GM23338 (cell line): ENCODE results near the gene OCIAD1. TPM values are rescaled to one million over a fixed set of nuclear protein-coding genes. Genes with fewer than 3 reads are reported as not detected.

Experiments used
- ATAC-seq: fragments of 200-7000 bp; cut with Tn5 transposase; 3 replicates; pipeline ENCODE4 v1.9.1; 2020
- DNase-seq: peaks from one replicate; pipeline ENCODE4 v3.0.0-alpha.2; 2015; ENCODE audit warnings: low spot score
- H2AFZ ChIP-seq: fragments of 200-600 bp; sonication (generic); 2 replicates; pipeline ENCODE4 v1.8.0; 2016; ENCODE audit warnings: antibody characterized with exemption, mild to moderate bottlenecking, moderate library complexity
- H3F3A ChIP-seq: fragments of 200-600 bp; sonication (generic); replicated peaks from 2 replicates; pipeline ENCODE4 v1.8.0; 2017; ENCODE audit warnings: antibody characterized with exemption, mixed run types, low read depth
- H3K27ac ChIP-seq: fragments of 200-600 bp; sonication (generic); 2 replicates; pipeline ENCODE4 v1.6.1; 2016; ENCODE audit warnings: low read depth
- H3K27me3 ChIP-seq: fragments of 200-600 bp; sonication (generic); 2 replicates; pipeline ENCODE4 v1.8.0; 2016; ENCODE audit warnings: mild to moderate bottlenecking, mixed run types, moderate library complexity; ENCODE audit not compliant: insufficient read depth
- H3K36me3 ChIP-seq: fragments of 200-600 bp; sonication (generic); 2 replicates; pipeline ENCODE4 v1.8.0; 2016; ENCODE audit warnings: mild to moderate bottlenecking; ENCODE audit not compliant: insufficient read depth
- H3K4me1 ChIP-seq: fragments of 200-600 bp; sonication (generic); 2 replicates; pipeline ENCODE4 v1.8.0; 2016; ENCODE audit warnings: mild to moderate bottlenecking, moderate library complexity; ENCODE audit not compliant: insufficient read depth
- H3K4me2 ChIP-seq: fragments of 200-600 bp; sonication (generic); 2 replicates; pipeline ENCODE4 v1.7.1; 2017; ENCODE audit warnings: mixed run types
- H3K4me3 ChIP-seq: fragments of 200-600 bp; sonication (generic); 2 replicates; pipeline ENCODE4 v1.6.1; 2016; ENCODE audit warnings: mixed run types
- H3K79me2 ChIP-seq: fragments of 200-600 bp; sonication (generic); replicated peaks from 2 replicates; pipeline ENCODE4 v1.8.0; 2017; ENCODE audit warnings: mild to moderate bottlenecking; ENCODE audit not compliant: insufficient read depth
- H3K9me2 ChIP-seq: fragments of 200-600 bp; sonication (generic); 2 replicates; pipeline ENCODE4 v1.8.0; 2017; ENCODE audit not compliant: insufficient read depth
- H4K20me1 ChIP-seq: fragments of 200-600 bp; sonication (generic); replicated peaks from 2 replicates; pipeline ENCODE4 v1.8.0; 2017; ENCODE audit warnings: mild to moderate bottlenecking; ENCODE audit not compliant: insufficient read depth
- H3K27ac Mint-ChIP-seq: 2 replicates; pipeline ENCODE4 v1.8.0; 2020; ENCODE audit warnings: inconsistent platforms, mild to moderate bottlenecking, moderate library complexity, mixed read lengths
- H3K27me3 Mint-ChIP-seq: 3 replicates; pipeline ENCODE4 v1.8.0; 2022; ENCODE audit warnings: low read depth, mild to moderate bottlenecking, moderate library complexity, mixed read lengths, inconsistent platforms; ENCODE audit not compliant: insufficient read depth, poor library complexity
- H3K36me3 Mint-ChIP-seq: 3 replicates; pipeline ENCODE4 v1.8.0; 2021; ENCODE audit warnings: low read depth, mild to moderate bottlenecking, inconsistent platforms, moderate library complexity, mixed read lengths
- H3K4me1 Mint-ChIP-seq: 3 replicates; pipeline ENCODE4 v1.8.0; 2020; ENCODE audit warnings: mild to moderate bottlenecking, inconsistent platforms, mixed read lengths
- H3K4me3 Mint-ChIP-seq: 3 replicates; pipeline ENCODE4 v1.8.0; 2021; ENCODE audit warnings: moderate library complexity, mild to moderate bottlenecking, inconsistent platforms, mixed read lengths
- H3K9me3 Mint-ChIP-seq: 3 replicates; pipeline ENCODE4 v1.8.0; 2020; ENCODE audit warnings: moderate library complexity, mild to moderate bottlenecking, inconsistent platforms, mixed read lengths
- CREB1 ChIP-seq: fragments of 250-450 bp; sonication (Bioruptor Pico); IDR thresholded peaks from 2 replicates; pipeline ENCODE4 v1.5.0; 2020; ENCODE audit warnings: low read depth, mild to moderate bottlenecking, moderate library complexity
- CTCF ChIP-seq, 2 experiments: fragments of 200-600 bp in 1 of 2; sonication (generic) in 1 of 2; conservative IDR thresholded peaks; 2 replicates each; pipeline versions ENCODE4 v1.5.1 to v1.6.1; 2016 to 2017; ENCODE audit warnings: antibody characterized with exemption in 2 of 2, low read depth in 2 of 2, mild to moderate bottlenecking in 2 of 2, moderate library complexity in 1 of 2
- ETS1 ChIP-seq: IDR thresholded peaks from 2 replicates; pipeline ENCODE4 v1.6.1; 2016; ENCODE audit warnings: antibody characterized with exemption
- EZH2 ChIP-seq: fragments of 200-600 bp; sonication (generic); IDR thresholded peaks from one replicate; pipeline ENCODE4 v1.8.0; 2017; ENCODE audit warnings: antibody characterized with exemption, mild to moderate bottlenecking, low read depth; ENCODE audit not compliant: unreplicated experiment
- EZH2phosphoT487 ChIP-seq: fragments of 200-600 bp; sonication (generic); IDR thresholded peaks from one replicate; pipeline ENCODE4 v1.8.1; 2018; ENCODE audit warnings: antibody characterized with exemption; ENCODE audit not compliant: unreplicated experiment
- JUNB ChIP-seq: IDR thresholded peaks from one replicate; pipeline ENCODE4 v1.6.1; 2016; ENCODE audit warnings: antibody characterized with exemption; ENCODE audit not compliant: unreplicated experiment
- NANOG ChIP-seq: IDR thresholded peaks from 2 replicates; pipeline ENCODE4 v1.6.1; 2016; ENCODE audit warnings: antibody characterized with exemption, borderline replicate concordance
- POLR2AphosphoS5 ChIP-seq: IDR thresholded peaks from 2 replicates; pipeline ENCODE4 v1.6.1; 2016; ENCODE audit warnings: antibody characterized with exemption, low read depth
- STAT1 ChIP-seq: IDR thresholded peaks from one replicate; pipeline ENCODE4 v1.6.1; 2016; ENCODE audit warnings: antibody characterized with exemption; ENCODE audit not compliant: unreplicated experiment
- ZNF114 ChIP-seq: fragments of 250-450 bp; sonication (Bioruptor Pico); IDR thresholded peaks from 2 replicates; pipeline ENCODE4 v1.5.0; 2020; ENCODE audit warnings: mild to moderate bottlenecking, moderate library complexity
- ZNF331 ChIP-seq: fragments of 250-450 bp; sonication (Bioruptor Pico); IDR thresholded peaks from 2 replicates; pipeline ENCODE4 v1.5.0; 2020; ENCODE audit warnings: low read depth, mild to moderate bottlenecking, moderate library complexity
- ZNF462 ChIP-seq: fragments of 250-450 bp; sonication (Bioruptor Pico); IDR thresholded peaks from 2 replicates; pipeline ENCODE4 v1.5.0; 2020; ENCODE audit warnings: mild to moderate bottlenecking, moderate library complexity
- polyA plus RNA-seq: library from polyadenylated mRNA; unstranded; fragments of >200 nt; fragmentation: Nextera tagmentation; extraction: Ambion mirVana; gene quantifications from 2 replicates; pipeline ENCODE4 v1.2.1, GENCODE V29; 2016
- total RNA-seq: library from RNA; depleted of rRNA; stranded (reverse); fragments of >200 nt; shearing (Covaris generic); gene quantifications from 2 replicates; pipeline ENCODE4 v1.2.3, GENCODE V29; 2014

The OCIAD1 gene
- total and polyA plus RNA-seq, 2 experiments from 2014 or later, result 125 to 190 TPM

GRCh38 chr4:48791313-48791712 is 39.6 kb upstream of the OCIAD1 start:
- Histone ChIP-seq H3K4me2 (no peak overlapping the region), H3K36me3 (no peaks in the 10 kb centered on the region), H3K4me3 (no peak overlapping the region), H2AFZ (no peak overlapping the region), H3K27ac (no peak overlapping the region), H4K20me1 (no peaks in the 10 kb centered on the region), H3F3A (no peaks in the 10 kb centered on the region), H3K4me1 (peaks cover 3% of the 10 kb centered on the region; the same call in 1 of the 2 replicates), H3K9me2 (no peaks in the 10 kb centered on the region; the same call in 1 of the 2 replicates), H3K79me2 (no peaks in the 10 kb centered on the region), H3K27me3 (no peaks in the 10 kb centered on the region)
- Mint-ChIP-seq H3K36me3 (no peaks in the 10 kb centered on the region), H3K4me1 (peaks cover 2% of the 10 kb centered on the region; the same call in 2 of the 3 replicates), H3K27me3 (peaks cover 3% of the 10 kb centered on the region), H3K27ac (no peak overlapping the region), H3K9me3 (no peaks in the 10 kb centered on the region), H3K4me3 (no peak overlapping the region)
- ATAC-seq, result no peak
- no peak for DNase-seq
- TF ChIP-seq POLR2AphosphoS5 (no peak), CREB1 (CRISPR knock-in tag) (no peak), STAT1 (no peak)

- Histone ChIP-seq H3K27me3 (no peaks in the 10 kb centered on the region), H4K20me1 (no peaks in the 10 kb centered on the region), H3K36me3 (no peaks in the 10 kb centered on the region), H3K4me2 (no peak overlapping the region), H3K4me3 (no peak overlapping the region), H3F3A (no peaks in the 10 kb centered on the region), H3K4me1 (peaks cover 3% of the 10 kb centered on the region; the same call in 1 of the 2 replicates), H3K79me2 (no peaks in the 10 kb centered on the region), H3K27ac (no peak overlapping the region), H3K9me2 (no peaks in the 10 kb centered on the region; the same call in 1 of the 2 replicates), H2AFZ (no peak overlapping the region)
- no peak overlapping the region for H3K27ac Mint-ChIP-seq
- ATAC-seq (no peak), DNase-seq (no peak)
- H3K27me3 Mint-ChIP-seq, result peaks cover 3% of the 10 kb centered on the region
- no peaks in the 10 kb centered on the region for H3K9me3 Mint-ChIP-seq
- H3K36me3 Mint-ChIP-seq, result no peaks in the 10 kb centered on the region
- peaks cover 3% of the 10 kb centered on the region; the same call in 2 of the 3 replicates for H3K4me1 Mint-ChIP-seq
- no peak overlapping the region for H3K4me3 Mint-ChIP-seq
- TF ChIP-seq EZH2phosphoT487 (no peak), ZNF331 (CRISPR knock-in tag) (no peak), STAT1 (no peak), ETS1 (no peak), ZNF114 (CRISPR knock-in tag) (no peak), CREB1 (CRISPR knock-in tag) (no peak), CTCF (conservative IDR thresholded peaks at IDR 0.05; ENCODE audit: low read depth in 2 of 2) (no peak), NANOG (no peak), JUNB (no peak), ZNF462 (CRISPR knock-in tag) (no peak), EZH2 (no peak)
These were observed 38.4 kb upstream of the OCIAD1 start for GRCh38 chr4:48792348-48793006.
